Kidney (tissue), 14 donors: Measurements from ENCODE around the gene DIAPH1. TPM values are rescaled to one million over a fixed set of nuclear protein-coding genes. Genes with fewer than 3 reads are reported as not detected.

Experiments used
- DNase-seq, 5 donors: peaks; one replicate each; pipeline ENCODE4 v3.0.0-alpha.2; 2013 to 2020
- FAIRE-seq: peaks from 2 replicates; lab custom pipeline; 2012; peaks lifted over from hg19 to GRCh38; lab: Jason Lieb, UNC
- H3K27ac ChIP-seq, 2 donors: one replicate each; pipeline ENCODE4 v1.7.0; 2013; ENCODE audit warnings: low read depth in 2 of 2, low read length in 2 of 2, inconsistent platforms in 1 of 2
- H3K27me3 ChIP-seq: one replicate; pipeline ENCODE4 v1.7.1; 2013; ENCODE audit warnings: low read length, inconsistent platforms; ENCODE audit not compliant: control insufficient read depth, insufficient read depth
- H3K36me3 ChIP-seq, 3 donors: one replicate each; pipeline versions ENCODE4 v1.7.0 to v1.7.1; 2013; ENCODE audit warnings: low read length in 3 of 3, control low read depth in 1 of 3, inconsistent platforms in 1 of 3; ENCODE audit not compliant: insufficient read depth in 3 of 3, control insufficient read depth in 2 of 3
- H3K4me1 ChIP-seq, 3 donors: one replicate each; pipeline versions ENCODE4 v1.7.0 to v1.7.1; 2013; ENCODE audit warnings: low read length in 3 of 3, inconsistent platforms in 1 of 3, low read depth in 1 of 3; ENCODE audit not compliant: control insufficient read depth in 2 of 3, insufficient read depth in 2 of 3
- H3K4me3 ChIP-seq, 3 donors: one replicate each; pipeline versions ENCODE4 v1.7.0 to v1.8.1; 2013; ENCODE audit warnings: low read length in 3 of 3, control low read depth in 1 of 3, inconsistent platforms in 1 of 3
- H3K9ac ChIP-seq, 3 donors: one replicate each; pipeline versions ENCODE4 v1.7.0 to v1.7.1; 2013; ENCODE audit warnings: low read length in 3 of 3, control low read depth in 1 of 3, inconsistent platforms in 1 of 3
- H3K9me3 ChIP-seq, 3 donors: one replicate each; pipeline versions ENCODE4 v1.7.0 to v1.7.1; 2013; ENCODE audit warnings: low read length in 3 of 3, control low read depth in 1 of 3, inconsistent platforms in 1 of 3; ENCODE audit not compliant: control insufficient read depth in 2 of 3, insufficient read depth in 1 of 3
- intact Hi-C: fragments of 100-400 bp; cut with DNase I; formaldehyde crosslinking; loops from one replicate; pipeline ENCODE4 v1.11.1; 2022
- polyA plus RNA-seq: library from polyadenylated mRNA; stranded (reverse); fragments of 350-450 nt; fragmentation: Illumina TruSeq; extraction: RNeasy Lipid Tissue Mini Kit (QIAGEN cat#74804); gene quantifications from one replicate; pipeline ENCODE4 v1.2.3, GENCODE V29; 2014; ENCODE audit warnings: low read depth, low replicate concordance; ENCODE audit not compliant: insufficient read depth
- total RNA-seq: library from RNA; stranded (reverse); fragmentation: NEBNext Ultra II Directional; extraction: Animal tissue kit (Norgen Biotek cat#: 25700); gene quantifications from one replicate; pipeline ENCODE4 v1.2.1, GENCODE V29; 2021
- TF ChIP-seq, protein P1 (sequence below): IDR thresholded peaks from 3 replicates; pipeline ENCODE4 v1.5.1; 2012; ENCODE audit warnings: mild to moderate bottlenecking, moderate library complexity, borderline replicate concordance; ENCODE audit not compliant: insufficient read depth; ENCODE audit errors: extremely low read depth
- donor health status: control.
- donor health status: control.
- donor health status: control.
- donor health status: control.
- donor health status: control.
- donor health status: DM: yes; HTN: yes; CAD: no.
- donor health status: Normal renal cell carcinoma (clear cell type).

Gene DIAPH1
- total and polyA plus RNA-seq, 2 donors from 2014 or later, result 60.6 to 156 TPM

DNA sequence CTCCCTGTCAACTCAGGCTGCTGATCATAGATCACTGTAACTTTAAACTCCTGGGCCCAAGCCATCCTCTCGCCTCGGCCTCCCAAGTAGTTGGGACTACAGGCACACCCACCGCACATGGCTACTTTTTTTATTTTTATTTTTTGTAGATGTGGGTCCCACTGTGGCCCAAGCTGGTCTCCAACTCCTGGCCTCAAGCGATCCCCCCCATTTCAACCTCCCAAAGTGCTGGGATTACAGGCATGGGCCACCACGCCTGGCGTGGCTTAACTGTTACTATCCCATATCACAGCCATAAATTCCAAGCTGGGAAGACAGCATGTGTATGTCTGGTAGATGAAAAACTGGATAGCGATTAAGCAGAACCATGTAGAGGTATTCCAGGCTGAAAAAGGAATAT, 16.8 kb upstream of the DIAPH1 start:
- FAIRE-seq, result no peak
- no peak overlapping the region for H3K27ac ChIP-seq

DNA sequence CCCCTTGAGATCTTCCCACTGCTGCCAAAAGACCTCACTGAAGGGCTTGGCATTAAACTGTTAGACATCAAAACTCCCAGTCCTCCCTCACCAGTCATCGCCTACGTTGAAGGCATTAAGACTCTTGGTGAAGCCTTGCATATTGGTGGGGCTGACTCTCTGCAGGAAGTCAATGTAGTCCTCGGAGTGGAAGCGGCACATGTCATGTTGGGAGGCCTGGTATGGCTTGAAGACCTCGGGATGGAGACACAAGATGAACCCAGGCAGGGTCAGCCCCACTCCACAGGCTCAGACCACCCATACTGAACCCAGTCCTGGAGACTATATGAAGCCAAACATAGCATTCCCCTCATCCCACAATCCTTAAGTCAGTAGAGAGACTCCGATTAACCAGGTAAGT, 15.9 kb upstream of the DIAPH1 start:
- FAIRE-seq (no peak), DNase-seq (no peak)
- no peak overlapping the region for H3K4me3 ChIP-seq
- H3K4me1 ChIP-seq, result peaks cover 3 to 17% (median 9%) of the 10 kb centered on the region in 3 donors
- TF ChIP-seq, protein P1, sequence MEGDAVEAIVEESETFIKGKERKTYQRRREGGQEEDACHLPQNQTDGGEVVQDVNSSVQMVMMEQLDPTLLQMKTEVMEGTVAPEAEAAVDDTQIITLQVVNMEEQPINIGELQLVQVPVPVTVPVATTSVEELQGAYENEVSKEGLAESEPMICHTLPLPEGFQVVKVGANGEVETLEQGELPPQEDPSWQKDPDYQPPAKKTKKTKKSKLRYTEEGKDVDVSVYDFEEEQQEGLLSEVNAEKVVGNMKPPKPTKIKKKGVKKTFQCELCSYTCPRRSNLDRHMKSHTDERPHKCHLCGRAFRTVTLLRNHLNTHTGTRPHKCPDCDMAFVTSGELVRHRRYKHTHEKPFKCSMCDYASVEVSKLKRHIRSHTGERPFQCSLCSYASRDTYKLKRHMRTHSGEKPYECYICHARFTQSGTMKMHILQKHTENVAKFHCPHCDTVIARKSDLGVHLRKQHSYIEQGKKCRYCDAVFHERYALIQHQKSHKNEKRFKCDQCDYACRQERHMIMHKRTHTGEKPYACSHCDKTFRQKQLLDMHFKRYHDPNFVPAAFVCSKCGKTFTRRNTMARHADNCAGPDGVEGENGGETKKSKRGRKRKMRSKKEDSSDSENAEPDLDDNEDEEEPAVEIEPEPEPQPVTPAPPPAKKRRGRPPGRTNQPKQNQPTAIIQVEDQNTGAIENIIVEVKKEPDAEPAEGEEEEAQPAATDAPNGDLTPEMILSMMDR, result no peak
- H3K9me3 ChIP-seq, result no peaks in the 10 kb centered on the region
- H3K27me3 ChIP-seq, result peaks cover 8% of the 10 kb centered on the region
- H3K9ac ChIP-seq, result no peak overlapping the region
- intact Hi-C loops, result no loop called here
- peaks cover 0 to 3% (median 0%) of the 10 kb centered on the region in 3 donors for H3K36me3 ChIP-seq
- H3K27ac ChIP-seq, result no peak overlapping the region

More for the DNA sequence above, 16.8 kb upstream of the DIAPH1 start:
- Histone ChIP-seq H3K4me3 (peak overlapping the region; percentile 93 to 96 (median 95)), H3K9ac (peak overlapping the region; percentile 83 to 98 (median 91)), H3K36me3 (peaks cover 0 to 3% (median 0%) of the 10 kb centered on the region in 3 donors), H3K27me3 (peaks cover 8% of the 10 kb centered on the region), H3K4me1 (peaks cover 3 to 17% (median 9%) of the 10 kb centered on the region in 3 donors), H3K9me3 (no peaks in the 10 kb centered on the region)
- no peak for DNase-seq
- intact Hi-C loops, result no loop called here
- TF ChIP-seq, protein P1, result no peak

DNA sequence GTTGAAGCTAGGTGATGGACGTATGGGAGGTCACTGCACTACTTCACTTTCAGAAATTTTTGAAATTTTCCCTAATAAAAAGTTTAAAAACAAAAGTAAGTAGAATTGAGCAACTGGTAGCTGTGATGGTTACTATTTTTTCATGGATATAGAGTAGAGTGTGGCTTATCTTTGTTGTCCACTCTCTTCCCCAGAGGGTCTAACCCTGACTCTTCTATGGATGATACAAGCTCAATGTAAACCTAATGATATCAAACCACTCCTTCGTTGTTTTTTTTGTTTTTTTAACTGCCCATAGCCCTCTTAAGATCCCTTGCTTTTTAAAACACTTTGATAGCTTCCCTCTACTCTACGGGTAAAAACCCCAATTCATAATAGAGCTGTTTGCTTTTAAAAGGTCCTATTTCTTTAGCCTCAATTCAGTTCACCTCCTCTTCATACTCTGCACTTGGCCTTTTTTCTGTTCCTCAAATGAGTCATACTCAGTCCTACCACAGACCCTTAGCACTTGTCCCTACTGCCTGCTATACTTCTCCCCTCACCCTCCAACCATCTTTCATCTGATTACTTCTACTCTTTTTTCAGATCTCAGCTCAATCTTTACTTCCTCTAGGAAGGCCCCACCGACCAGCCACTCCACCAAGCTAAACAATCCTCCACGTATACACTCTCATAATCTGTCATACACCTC, 15.2 kb upstream of the DIAPH1 start:
- TF ChIP-seq, protein P1, result no peak
- Histone ChIP-seq H3K9me3 (no peaks in the 10 kb centered on the region), H3K27ac (no peak overlapping the region), H3K27me3 (peaks cover 8% of the 10 kb centered on the region), H3K4me3 (no peak overlapping the region), H3K9ac (no peak overlapping the region), H3K36me3 (peaks cover 0 to 8% (median 5%) of the 10 kb centered on the region in 3 donors), H3K4me1 (peaks cover 3 to 17% (median 9%) of the 10 kb centered on the region in 3 donors)
- FAIRE-seq (no peak), DNase-seq (no peak)
- intact Hi-C loops, result no loop called here
